IMR-90 (cell line): ENCODE measurements around the gene APBB1IP. TPM values are rescaled to one million over a fixed set of nuclear protein-coding genes. Genes with fewer than 3 reads are reported as not detected.

ENCODE experiments used
- ATAC-seq: fragments of 200-7000 bp; cut with Tn5 transposase; 2 replicates; pipeline ENCODE4 v1.9.1; 2020; ENCODE audit warnings: low read depth, mild to moderate bottlenecking, moderate library complexity
- BruUV-seq: library from RNA; stranded (reverse); fragments of 400-500 nt; replicated peaks from 2 replicates; lab custom pipeline; 2021; lab: Mats Ljungman, UMichigan
- CTCF ChIA-PET: fragments of 300-600 bp; formaldehyde crosslinking; extraction: SDS; loops from one replicate; lab custom pipeline; 2021; ENCODE audit warnings: antibody characterized with exemption; lab: Yijun Ruan, JAX
- POLR2A ChIA-PET: fragments of 300-600 bp; sonication (Branson Sonifier 250); formaldehyde crosslinking; loops from one replicate; lab custom pipeline; 2022; ENCODE audit warnings: antibody characterized with exemption; ENCODE audit not compliant: unreplicated experiment; lab: Charles Lee
- DNase-seq: peaks from one replicate; pipeline ENCODE4 v3.0.0; 2013
- H2AFZ ChIP-seq: replicated peaks from 2 replicates; pipeline ENCODE3; 2013; ENCODE audit warnings: low read length, mild to moderate bottlenecking; ENCODE audit not compliant: poor library complexity
- H2AK5ac ChIP-seq: 2 replicates; pipeline ENCODE4 v1.6.1; 2013; ENCODE audit warnings: low read depth, low read length, inconsistent platforms
- H2AK9ac ChIP-seq: replicated peaks from 2 replicates; pipeline ENCODE3; 2013; ENCODE audit warnings: mild to moderate bottlenecking, low read depth, low read length, moderate library complexity; ENCODE audit not compliant: poor library complexity
- H2BK120ac ChIP-seq: 2 replicates; pipeline ENCODE4 v1.6.1; 2013; ENCODE audit warnings: low read depth, low read length, inconsistent platforms
- H2BK15ac ChIP-seq: 3 replicates; pipeline ENCODE4 v1.6.1; 2013; ENCODE audit warnings: low read depth, low read length, inconsistent platforms
- H2BK20ac ChIP-seq: 2 replicates; pipeline ENCODE4 v1.6.1; 2013; ENCODE audit warnings: low read depth, mild to moderate bottlenecking, inconsistent platforms, low read length, moderate library complexity
- H2BK5ac ChIP-seq: 2 replicates; pipeline ENCODE4 v1.6.1; 2013; ENCODE audit warnings: mild to moderate bottlenecking, low read depth, low read length, inconsistent platforms; ENCODE audit not compliant: poor library complexity, severe bottlenecking
- H3K14ac ChIP-seq: replicated peaks from 2 replicates; pipeline ENCODE4 v1.6.1; 2013; ENCODE audit warnings: low read depth, low read length, inconsistent platforms
- H3K18ac ChIP-seq: 2 replicates; pipeline ENCODE4 v1.6.1; 2013; ENCODE audit warnings: low read depth, low read length, control low read depth
- H3K23ac ChIP-seq: 2 replicates; pipeline ENCODE4 v1.6.1; 2013; ENCODE audit warnings: low read depth, low read length, inconsistent platforms
- H3K27ac ChIP-seq: 2 replicates; pipeline ENCODE4 v1.5.1; 2013; ENCODE audit warnings: mild to moderate bottlenecking, control low read depth, low read length; ENCODE audit not compliant: insufficient read depth
- H3K27me3 ChIP-seq: 2 replicates; pipeline ENCODE4 v1.6.1; 2013; ENCODE audit warnings: low read length; ENCODE audit not compliant: control insufficient read depth, insufficient read depth
- H3K36me3 ChIP-seq: 2 replicates; pipeline ENCODE4 v1.6.1; 2013; ENCODE audit warnings: low read length, mixed read lengths; ENCODE audit not compliant: control insufficient read depth, insufficient read depth
- H3K4ac ChIP-seq: 2 replicates; pipeline ENCODE4 v1.6.1; 2013; ENCODE audit warnings: low read depth, low read length, inconsistent platforms
- H3K4me1 ChIP-seq: 2 replicates; pipeline ENCODE4 v1.6.1; 2013; ENCODE audit warnings: low read length, mixed read lengths; ENCODE audit not compliant: control insufficient read depth, insufficient read depth
- H3K4me2 ChIP-seq: 2 replicates; pipeline ENCODE4 v1.6.1; 2013; ENCODE audit warnings: low read depth, mild to moderate bottlenecking, control low read depth, low read length, moderate library complexity
- H3K4me3 ChIP-seq: 2 replicates; pipeline ENCODE4 v1.5.1; 2013; ENCODE audit warnings: low read depth, mild to moderate bottlenecking, control low read depth, low read length, moderate library complexity; ENCODE audit not compliant: insufficient read depth
- H3K56ac ChIP-seq: 2 replicates; pipeline ENCODE4 v1.6.1; 2013; ENCODE audit warnings: low read length, inconsistent platforms; ENCODE audit not compliant: insufficient read depth; ENCODE audit errors: extremely low read depth
- H3K79me1 ChIP-seq, 2 experiments: 2 replicates each; pipeline ENCODE4 v1.6.1; 2013; ENCODE audit warnings: low read length in 2 of 2, inconsistent platforms in 1 of 2, low read depth in 1 of 2
- H3K9ac ChIP-seq: 2 replicates; pipeline ENCODE4 v1.6.1; 2013; ENCODE audit warnings: low read depth, low read length, control low read depth
- H3K9me1 ChIP-seq: 2 replicates; pipeline ENCODE4 v1.6.1; 2013; ENCODE audit warnings: low read length, inconsistent platforms; ENCODE audit not compliant: insufficient read depth
- H3K9me3 ChIP-seq: 2 replicates; pipeline ENCODE4 v1.6.1; 2013; ENCODE audit warnings: low read length; ENCODE audit not compliant: control insufficient read depth, insufficient read depth
- H4K20me1 ChIP-seq: 2 replicates; pipeline ENCODE4 v1.6.1; 2013; ENCODE audit warnings: low read length, inconsistent platforms; ENCODE audit not compliant: insufficient read depth
- H4K5ac ChIP-seq: 2 replicates; pipeline ENCODE4 v1.6.1; 2013; ENCODE audit warnings: mild to moderate bottlenecking, low read depth, low read length, control low read depth
- H4K8ac ChIP-seq, 2 experiments: 2 replicates each; pipeline ENCODE4 v1.6.1; 2013; ENCODE audit warnings: low read depth in 2 of 2, low read length in 2 of 2, control low read depth in 1 of 2, inconsistent platforms in 1 of 2
- H4K91ac ChIP-seq: 2 replicates; pipeline ENCODE4 v1.6.1; 2013; ENCODE audit warnings: low read depth, low read length, inconsistent platforms; ENCODE audit not compliant: insufficient read depth
- CEBPB ChIP-seq: IDR thresholded peaks from 2 replicates; pipeline ENCODE4 v1.6.1; 2012; ENCODE audit warnings: low read depth, low read length, improper control_type of control experiment
- MAFK ChIP-seq: IDR thresholded peaks from 2 replicates; pipeline ENCODE4 v1.6.1; 2012; ENCODE audit warnings: low read depth, low read length, improper control_type of control experiment
- NFE2L2 ChIP-seq: fragments of 150-350 bp; IDR thresholded peaks from 2 replicates; pipeline ENCODE4 v1.6.1; 2016; ENCODE audit warnings: low read depth, mild to moderate bottlenecking, low read length
- POLR2A ChIP-seq: IDR thresholded peaks from 2 replicates; pipeline ENCODE4 v1.6.1; 2012; ENCODE audit warnings: mild to moderate bottlenecking, low read depth, low read length
- SMC3 ChIP-seq: fragments of 150-350 bp; IDR thresholded peaks from 2 replicates; pipeline ENCODE4 v1.6.1; 2016; ENCODE audit warnings: low read depth, mild to moderate bottlenecking, antibody characterized with exemption, low read length, moderate library complexity
- USF2 ChIP-seq: fragments of 150-350 bp; IDR thresholded peaks from 2 replicates; pipeline ENCODE4 v1.6.1; 2017; ENCODE audit warnings: mild to moderate bottlenecking, antibody characterized with exemption, low read length, low read depth
- WGBS, 2 experiments: methylation state at CpG; one replicate each; pipeline versions ENCODE4 v1.1.5 to v1.1.7; 2013; ENCODE audit warnings: missing lambda C conversion rate in 2 of 2; ENCODE audit not compliant: insufficient read length in 1 of 2; ENCODE audit errors: extremely low coverage in 2 of 2; 5-methylcytosine and 5-hydroxymethylcytosine counted together
- dilution Hi-C: fragments of 300-500 bp; cut with HindIII; formaldehyde crosslinking; loops from one replicate; pipeline ENCODE4 v1.14.3; 2018; ENCODE audit warnings: low sequenced_read_pairs; ENCODE audit not compliant: unreplicated experiment
- in situ Hi-C: fragments of 300-500 bp; cut with MboI; formaldehyde crosslinking; loops from 3 replicates; pipeline ENCODE4 v1.14.3; 2019; ENCODE audit warnings: low sequenced_read_pairs, inconsistent platforms, mixed read lengths
- intact Hi-C: fragments of 100-400 bp; cut with micrococcal nuclease; formaldehyde crosslinking; loops from 2 replicates; pipeline ENCODE4 v1.10.0; 2022
- polyA plus RNA-seq, 3 experiments: library from polyadenylated mRNA; depleted of rRNA; stranded (reverse); fragments of >200 nt; gene quantifications; 2 replicates each; pipeline ENCODE4 v1.2.3, GENCODE V29; 2012; ENCODE audit warnings: low replicate concordance in 1 of 3
- total RNA-seq: library from RNA; depleted of rRNA; stranded (reverse); fragments of >200 nt; gene quantifications from 2 replicates; pipeline ENCODE4 v1.2.3, GENCODE V29; 2012

The APBB1IP gene
- total and polyA plus RNA-seq, 2 of the 4 experiments (the other 2 are of a cell fraction), result not detected

GRCh38 chr10:26483554-26483953, 45.4 kb downstream of the APBB1IP start:
- Histone ChIP-seq H3K27me3 (no peaks in the 10 kb centered on the region), H3K4me3 (no peak overlapping the region), H3K9ac (no peak overlapping the region), H2BK15ac (no peak overlapping the region), H4K20me1 (no peaks in the 10 kb centered on the region), H4K8ac (no peak overlapping the region), H2AK5ac (no peak overlapping the region), H2BK20ac (no peak overlapping the region), H3K79me1 (no peaks in the 10 kb centered on the region), H4K5ac (no peak overlapping the region), H4K91ac (no peak overlapping the region), H2AK9ac (no peak overlapping the region), H2BK5ac (no peak overlapping the region), H3K4me1 (no peaks in the 10 kb centered on the region), H3K18ac (no peak overlapping the region), H3K36me3 (no peaks in the 10 kb centered on the region), H3K9me3 (peaks cover 11% of the 10 kb centered on the region), H3K23ac (no peak overlapping the region), H3K27ac (no peak overlapping the region), H3K56ac (no peak overlapping the region), H3K14ac (no peak overlapping the region), H3K9me1 (no peaks in the 10 kb centered on the region), H3K4me2 (no peak overlapping the region), H2AFZ (no peak overlapping the region), H2BK120ac (no peak overlapping the region), H3K4ac (no peak overlapping the region)
- TF ChIP-seq CEBPB, result no peak
- TF ChIP-seq POLR2A, result no peak
- no peak for TF ChIP-seq NFE2L2
- no peak for TF ChIP-seq MAFK
- no peak for TF ChIP-seq SMC3
- TF ChIP-seq USF2, result no peak
- dilution Hi-C loops (no loop called here), in situ Hi-C loops (no loop called here), intact Hi-C loops (no loop called here)
- ChIA-PET CTCF (no interaction called here), POLR2A (no interaction called here)
- ATAC-seq (no peak), DNase-seq (no peak)
- WGBS, 2 experiments, result no CpG with 5 or more reads among the region's 2 CpGs
- BruUV-seq, result no TSS peak
